GM18868 (cell line): ENCODE results near the gene OGDH.

Experiments
- ATAC-seq: cut with Tn5 transposase; IDR thresholded peaks from one replicate; pipeline ENCODE4 v1.9.1; 2021; ENCODE audit warnings: mild to moderate bottlenecking, moderate library complexity; ENCODE audit not compliant: unreplicated experiment

The OGDH gene

DNA sequence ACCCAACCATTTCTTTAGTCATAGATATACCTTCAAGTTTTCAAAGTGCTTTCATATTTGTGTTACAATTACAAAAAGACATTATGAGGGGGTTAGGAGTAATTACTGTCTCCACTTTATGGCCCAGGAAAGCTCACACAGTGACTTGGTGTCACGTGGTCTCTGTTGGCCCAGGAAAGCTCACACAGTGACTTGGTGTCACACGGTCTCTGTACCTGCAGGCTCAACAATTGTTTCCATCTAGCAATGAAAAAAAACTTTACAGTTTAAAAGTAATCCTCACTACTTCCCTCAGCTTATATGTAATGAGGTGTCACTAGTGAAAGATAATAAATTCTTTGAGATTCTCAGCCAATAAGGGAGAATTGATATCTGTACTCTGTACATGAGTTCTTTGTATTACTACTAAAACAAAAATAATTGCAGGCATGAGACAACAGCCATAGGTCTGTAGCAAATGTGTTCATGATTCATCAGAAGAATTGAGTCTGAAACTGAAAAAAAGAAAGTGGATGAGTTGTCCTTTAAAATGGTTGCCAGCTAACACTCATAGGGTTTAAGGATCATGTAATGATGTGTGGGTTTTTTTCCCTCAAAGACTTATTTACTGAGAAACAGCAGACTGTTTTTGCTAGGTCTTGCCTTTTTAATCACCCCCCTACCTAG is 10.9 kb downstream of the OGDH start:
- peak; percentile 65 for ATAC-seq

DNA sequence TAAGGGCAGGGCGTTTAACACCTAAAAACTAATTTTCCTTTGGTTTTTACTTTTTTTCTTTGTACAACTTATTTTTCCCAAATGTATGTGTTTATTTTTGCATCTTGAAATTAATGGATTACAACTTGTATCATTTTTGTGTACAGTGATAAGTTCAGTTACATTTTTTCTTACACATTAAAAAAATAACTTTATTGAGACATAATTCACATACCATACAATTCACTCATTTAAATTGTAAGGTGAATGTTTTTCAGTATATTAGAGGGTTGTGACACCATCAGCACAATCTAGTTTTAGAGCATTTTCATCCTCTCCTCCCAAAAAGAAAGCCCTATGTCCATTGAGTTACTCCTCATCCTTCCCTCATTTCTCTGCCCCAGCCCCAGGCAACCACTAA is 11.6 kb downstream of the OGDH start:
- no peak for ATAC-seq

DNA sequence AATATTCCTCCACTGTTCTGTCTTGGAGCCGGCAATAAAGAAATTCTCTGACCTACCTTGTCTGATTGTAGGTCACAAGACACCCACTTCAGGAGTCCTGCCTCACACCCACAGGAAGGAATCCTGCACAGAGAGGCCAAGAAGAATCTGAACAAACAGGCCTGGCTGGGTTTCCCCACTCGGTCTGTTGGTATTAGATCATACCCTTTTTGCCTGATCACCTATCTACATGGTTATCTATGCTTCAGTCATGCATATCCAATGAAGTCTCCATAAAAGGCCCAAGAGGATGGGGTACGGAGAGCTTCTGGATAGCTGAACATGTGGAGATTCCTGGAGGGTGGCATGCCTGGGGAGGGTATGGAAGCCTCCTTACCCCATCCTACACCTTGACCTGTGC is 12.3 kb downstream of the OGDH start:
- no peak for ATAC-seq

GRCh38 chr7:44621034-44621749 is 14.8 kb downstream of the OGDH start:
- ATAC-seq = no peak

GRCh38 chr7:44621750-44622103 is 15.3 kb downstream of the OGDH start:
- no peak for ATAC-seq

DNA sequence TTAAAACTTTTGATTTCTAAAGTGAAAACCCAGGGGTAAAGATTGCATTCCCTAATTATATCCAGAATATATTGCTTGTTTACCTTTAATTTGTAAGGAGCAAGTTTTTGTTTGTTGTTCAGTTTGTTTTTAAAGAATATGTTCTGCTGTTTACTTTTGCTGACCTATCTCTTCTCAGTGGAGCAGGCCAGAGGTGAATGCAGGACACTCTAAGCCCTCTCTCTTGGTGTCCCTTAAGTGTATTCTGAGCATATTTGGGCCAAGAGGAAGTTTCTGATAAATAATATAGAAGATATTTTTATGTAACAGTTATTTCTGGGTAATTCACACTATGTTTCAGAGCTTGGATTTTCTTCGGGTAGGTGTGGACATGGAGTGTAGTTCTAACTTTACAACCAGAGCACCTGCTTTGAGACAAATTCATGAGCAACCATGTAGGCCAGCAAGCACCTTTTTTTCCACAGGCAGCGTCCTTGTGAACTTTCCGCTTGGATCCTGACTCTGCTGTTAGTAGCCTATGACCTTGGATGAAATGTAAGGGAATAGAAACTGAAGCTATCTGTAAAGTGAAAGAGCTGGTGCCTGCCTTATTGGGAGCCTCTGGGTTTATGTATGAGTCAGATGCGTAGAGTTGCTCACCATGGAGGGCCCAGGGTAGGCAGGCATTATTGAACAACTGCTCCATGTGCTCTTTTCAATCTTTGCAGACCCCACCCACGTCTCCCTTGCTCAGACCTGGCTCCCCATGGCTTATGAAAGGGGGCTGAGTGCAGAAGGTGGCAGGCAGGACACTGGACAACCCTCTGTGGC is 16.1 kb downstream of the OGDH start:
- ATAC-seq = peak; percentile 77

GRCh38 chr7:44624318-44624717 is 17.9 kb downstream of the OGDH start:
- no peak for ATAC-seq

DNA sequence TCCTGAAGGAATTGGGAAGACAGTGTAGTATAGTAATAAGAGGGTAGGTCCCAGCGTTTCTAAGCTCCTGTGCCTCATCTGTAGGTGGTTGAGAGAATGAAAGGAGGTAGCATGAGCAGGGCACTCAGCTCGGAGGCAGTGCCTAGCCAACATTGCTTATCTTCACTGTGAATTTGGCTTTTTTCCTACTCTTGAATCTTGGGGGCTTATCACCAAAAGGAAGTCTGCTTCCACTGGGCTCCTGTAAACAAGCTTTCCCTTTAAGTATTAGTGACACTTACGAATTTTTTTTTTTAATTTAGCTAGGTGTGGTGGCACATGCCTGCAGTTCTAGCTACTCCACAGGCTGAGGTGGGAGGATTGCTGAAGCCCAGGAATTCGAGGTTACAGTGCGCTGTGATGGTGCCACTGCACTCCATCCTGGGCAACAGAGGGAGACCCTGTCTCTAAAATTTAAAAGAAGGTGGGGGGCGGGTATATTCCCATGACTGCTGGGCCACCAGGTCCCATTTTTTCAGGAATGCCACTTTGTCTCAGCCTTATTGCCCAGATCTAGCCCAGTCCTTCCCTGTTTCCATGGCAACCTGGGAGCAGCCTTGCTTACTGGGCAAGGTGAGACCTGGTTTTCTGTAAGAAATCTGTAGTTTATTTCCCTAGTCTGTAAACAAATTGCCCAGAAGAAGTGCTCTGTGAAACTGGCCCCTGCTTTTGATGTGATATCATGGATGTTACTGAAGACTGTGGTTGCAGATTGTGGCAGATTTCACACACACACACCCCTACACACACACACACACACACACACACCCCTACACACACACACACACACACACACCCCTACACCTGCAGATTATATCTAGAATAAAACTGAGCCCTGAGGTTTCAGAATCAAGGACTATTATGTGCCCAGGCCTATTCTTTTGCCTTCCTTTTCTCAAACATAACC is 19.4 kb downstream of the OGDH start:
- no peak for ATAC-seq

- no peak for ATAC-seq
These were observed 20.2 kb downstream of the OGDH start for GRCh38 chr7:44626620-44627019.

GRCh38 chr7:44629829-44630522 is 23.5 kb downstream of the OGDH start:
- ATAC-seq = peak; percentile 23

- no peak for ATAC-seq
These were observed 24.5 kb downstream of the OGDH start for GRCh38 chr7:44630792-44631457.

GRCh38 chr7:44631458-44632115 is 25.2 kb downstream of the OGDH start:
- ATAC-seq = no peak

GRCh38 chr7:44632196-44632595 is 25.8 kb downstream of the OGDH start:
- no peak for ATAC-seq

DNA sequence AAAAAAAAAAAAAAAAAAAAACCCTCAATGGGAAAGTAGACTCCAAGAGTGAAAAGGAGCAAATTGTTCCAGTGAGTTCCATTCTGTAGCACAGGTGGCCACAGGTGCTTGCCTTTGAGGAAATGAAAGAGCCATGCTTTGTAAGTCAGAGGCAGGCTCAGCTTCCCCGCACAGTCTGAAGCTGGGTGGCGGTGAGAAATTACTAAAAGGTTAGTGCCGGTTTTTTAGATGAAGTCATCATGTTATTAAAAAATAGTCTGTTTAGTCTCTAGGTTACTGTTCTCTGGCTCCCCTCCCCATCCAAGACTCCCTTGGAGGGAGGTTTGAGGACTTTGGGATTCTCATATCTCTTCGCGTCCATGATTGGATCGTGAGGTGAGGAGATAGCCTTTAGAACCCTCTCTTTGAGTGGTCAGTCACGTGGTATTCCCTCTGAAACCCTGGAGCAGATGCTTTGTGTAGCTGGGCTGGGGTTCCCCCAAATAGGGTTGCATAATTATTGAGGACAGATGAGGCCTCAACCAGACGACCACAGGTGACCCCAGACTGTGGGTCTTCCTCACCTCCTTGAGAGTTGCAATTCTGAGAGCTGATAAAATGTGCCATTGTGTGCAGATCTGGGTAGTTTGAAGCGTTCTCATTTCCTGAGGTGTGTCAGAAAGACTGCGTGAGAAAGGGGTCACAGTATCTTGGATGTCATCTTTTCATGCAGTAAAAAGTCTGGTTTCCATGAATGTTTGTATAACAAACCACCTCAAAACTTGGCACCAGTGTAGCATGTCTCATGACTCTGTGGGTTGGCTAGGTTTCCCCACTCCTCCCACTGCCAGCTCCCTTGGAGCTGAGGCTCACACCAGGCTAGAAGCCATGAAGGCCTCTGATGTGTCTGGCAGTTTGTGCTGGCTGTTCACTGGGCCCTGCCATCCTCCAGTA is 27.1 kb downstream of the OGDH start:
- peak; percentile 62 for ATAC-seq

- no peak for ATAC-seq
These were observed 27.9 kb downstream of the OGDH start for GRCh38 chr7:44634187-44634838.

- no peak for ATAC-seq
These were observed 28.6 kb downstream of the OGDH start for GRCh38 chr7:44634839-44635591.

DNA sequence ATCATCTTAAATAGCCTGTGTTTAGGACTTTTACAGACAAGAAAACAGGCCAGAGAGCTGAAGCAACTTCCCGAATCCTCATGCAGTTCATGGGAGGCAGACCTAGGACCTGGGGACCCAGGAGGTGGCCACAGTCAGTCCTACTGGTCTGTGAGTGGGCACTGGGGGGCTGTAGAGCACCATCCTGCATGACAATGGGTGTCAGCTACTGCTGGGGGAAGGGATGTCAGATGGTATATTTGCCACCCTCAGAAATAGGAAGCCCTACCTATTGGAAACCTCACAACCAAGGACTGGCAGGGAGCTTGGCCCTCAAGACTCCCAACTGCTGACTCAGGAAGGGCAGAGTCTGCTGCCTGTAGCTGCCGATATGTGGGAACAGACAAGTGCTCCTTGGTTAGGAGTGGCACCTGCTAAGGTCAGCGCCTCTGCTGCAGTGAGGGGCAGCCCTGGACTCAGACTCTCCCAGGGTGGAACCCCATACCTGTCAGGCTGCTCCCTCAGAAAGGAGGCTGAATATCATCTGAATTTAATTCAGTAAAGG is 29.7 kb downstream of the OGDH start:
- ATAC-seq = no peak
